Stimulated activated CD4-positive, alpha-beta T cell treated with anti-CD3 and anti-CD28 coated beads, TNF-alpha, amount 100 ng/mL, for 24 hours (primary cell): ENCODE data around the gene FAM118A.

Experiments
- DNase-seq, 3 experiments: peaks; one replicate each; pipeline ENCODE4 v3.0.0-alpha.2; 2020; ENCODE audit warnings: low read depth in 3 of 3

FAM118A gene

GRCh38 chr22:45376009-45376408 lies 66.3 kb downstream of the FAM118A start:
- DNase-seq: no peak

- DNase-seq: no peak
These were observed 67.0 kb downstream of the FAM118A start for GRCh38 chr22:45376703-45377102.

- DNase-seq: no peak
These were observed 71.6 kb downstream of the FAM118A start for GRCh38 chr22:45381348-45381747.

GRCh38 chr22:45389546-45389945 lies 79.8 kb downstream of the FAM118A start:
- no peak for DNase-seq
